IMR-90 (cell line): ENCODE results near the gene ST6GALNAC3. TPM values are rescaled to one million over a fixed set of nuclear protein-coding genes. Genes with fewer than 3 reads are reported as not detected.

Experiments used
- ATAC-seq: fragments of 200-7000 bp; cut with Tn5 transposase; 2 replicates; pipeline ENCODE4 v1.9.1; 2020; ENCODE audit warnings: low read depth, mild to moderate bottlenecking, moderate library complexity
- BruUV-seq: library from RNA; stranded (reverse); fragments of 400-500 nt; replicated peaks from 2 replicates; lab custom pipeline; 2021; lab: Mats Ljungman, UMichigan
- CTCF ChIA-PET: fragments of 300-600 bp; formaldehyde crosslinking; extraction: SDS; loops from one replicate; lab custom pipeline; 2021; ENCODE audit warnings: antibody characterized with exemption; lab: Yijun Ruan, JAX
- POLR2A ChIA-PET: fragments of 300-600 bp; sonication (Branson Sonifier 250); formaldehyde crosslinking; loops from one replicate; lab custom pipeline; 2022; ENCODE audit warnings: antibody characterized with exemption; ENCODE audit not compliant: unreplicated experiment; lab: Charles Lee
- DNase-seq: peaks from one replicate; pipeline ENCODE4 v3.0.0; 2013
- H2AFZ ChIP-seq: replicated peaks from 2 replicates; pipeline ENCODE3; 2013; ENCODE audit warnings: low read length, mild to moderate bottlenecking; ENCODE audit not compliant: poor library complexity
- H2AK5ac ChIP-seq: 2 replicates; pipeline ENCODE4 v1.6.1; 2013; ENCODE audit warnings: low read depth, low read length, inconsistent platforms
- H2AK9ac ChIP-seq: replicated peaks from 2 replicates; pipeline ENCODE3; 2013; ENCODE audit warnings: mild to moderate bottlenecking, low read depth, low read length, moderate library complexity; ENCODE audit not compliant: poor library complexity
- H2BK120ac ChIP-seq: 2 replicates; pipeline ENCODE4 v1.6.1; 2013; ENCODE audit warnings: low read depth, low read length, inconsistent platforms
- H2BK15ac ChIP-seq: 3 replicates; pipeline ENCODE4 v1.6.1; 2013; ENCODE audit warnings: low read depth, low read length, inconsistent platforms
- H2BK20ac ChIP-seq: 2 replicates; pipeline ENCODE4 v1.6.1; 2013; ENCODE audit warnings: low read depth, mild to moderate bottlenecking, inconsistent platforms, low read length, moderate library complexity
- H2BK5ac ChIP-seq: 2 replicates; pipeline ENCODE4 v1.6.1; 2013; ENCODE audit warnings: mild to moderate bottlenecking, low read depth, low read length, inconsistent platforms; ENCODE audit not compliant: poor library complexity, severe bottlenecking
- H3K14ac ChIP-seq: replicated peaks from 2 replicates; pipeline ENCODE4 v1.6.1; 2013; ENCODE audit warnings: low read depth, low read length, inconsistent platforms
- H3K18ac ChIP-seq: 2 replicates; pipeline ENCODE4 v1.6.1; 2013; ENCODE audit warnings: low read depth, low read length, control low read depth
- H3K23ac ChIP-seq: 2 replicates; pipeline ENCODE4 v1.6.1; 2013; ENCODE audit warnings: low read depth, low read length, inconsistent platforms
- H3K27ac ChIP-seq: 2 replicates; pipeline ENCODE4 v1.5.1; 2013; ENCODE audit warnings: mild to moderate bottlenecking, control low read depth, low read length; ENCODE audit not compliant: insufficient read depth
- H3K27me3 ChIP-seq: 2 replicates; pipeline ENCODE4 v1.6.1; 2013; ENCODE audit warnings: low read length; ENCODE audit not compliant: control insufficient read depth, insufficient read depth
- H3K36me3 ChIP-seq: 2 replicates; pipeline ENCODE4 v1.6.1; 2013; ENCODE audit warnings: low read length, mixed read lengths; ENCODE audit not compliant: control insufficient read depth, insufficient read depth
- H3K4ac ChIP-seq: 2 replicates; pipeline ENCODE4 v1.6.1; 2013; ENCODE audit warnings: low read depth, low read length, inconsistent platforms
- H3K4me1 ChIP-seq: 2 replicates; pipeline ENCODE4 v1.6.1; 2013; ENCODE audit warnings: low read length, mixed read lengths; ENCODE audit not compliant: control insufficient read depth, insufficient read depth
- H3K4me2 ChIP-seq: 2 replicates; pipeline ENCODE4 v1.6.1; 2013; ENCODE audit warnings: low read depth, mild to moderate bottlenecking, control low read depth, low read length, moderate library complexity
- H3K4me3 ChIP-seq: 2 replicates; pipeline ENCODE4 v1.5.1; 2013; ENCODE audit warnings: low read depth, mild to moderate bottlenecking, control low read depth, low read length, moderate library complexity; ENCODE audit not compliant: insufficient read depth
- H3K56ac ChIP-seq: 2 replicates; pipeline ENCODE4 v1.6.1; 2013; ENCODE audit warnings: low read length, inconsistent platforms; ENCODE audit not compliant: insufficient read depth; ENCODE audit errors: extremely low read depth
- H3K79me1 ChIP-seq, 2 experiments: 2 replicates each; pipeline ENCODE4 v1.6.1; 2013; ENCODE audit warnings: low read length in 2 of 2, inconsistent platforms in 1 of 2, low read depth in 1 of 2
- H3K9ac ChIP-seq: 2 replicates; pipeline ENCODE4 v1.6.1; 2013; ENCODE audit warnings: low read depth, low read length, control low read depth
- H3K9me1 ChIP-seq: 2 replicates; pipeline ENCODE4 v1.6.1; 2013; ENCODE audit warnings: low read length, inconsistent platforms; ENCODE audit not compliant: insufficient read depth
- H3K9me3 ChIP-seq: 2 replicates; pipeline ENCODE4 v1.6.1; 2013; ENCODE audit warnings: low read length; ENCODE audit not compliant: control insufficient read depth, insufficient read depth
- H4K20me1 ChIP-seq: 2 replicates; pipeline ENCODE4 v1.6.1; 2013; ENCODE audit warnings: low read length, inconsistent platforms; ENCODE audit not compliant: insufficient read depth
- H4K5ac ChIP-seq: 2 replicates; pipeline ENCODE4 v1.6.1; 2013; ENCODE audit warnings: mild to moderate bottlenecking, low read depth, low read length, control low read depth
- H4K8ac ChIP-seq, 2 experiments: 2 replicates each; pipeline ENCODE4 v1.6.1; 2013; ENCODE audit warnings: low read depth in 2 of 2, low read length in 2 of 2, control low read depth in 1 of 2, inconsistent platforms in 1 of 2
- H4K91ac ChIP-seq: 2 replicates; pipeline ENCODE4 v1.6.1; 2013; ENCODE audit warnings: low read depth, low read length, inconsistent platforms; ENCODE audit not compliant: insufficient read depth
- CEBPB ChIP-seq: IDR thresholded peaks from 2 replicates; pipeline ENCODE4 v1.6.1; 2012; ENCODE audit warnings: low read depth, low read length, improper control_type of control experiment
- MAFK ChIP-seq: IDR thresholded peaks from 2 replicates; pipeline ENCODE4 v1.6.1; 2012; ENCODE audit warnings: low read depth, low read length, improper control_type of control experiment
- NFE2L2 ChIP-seq: fragments of 150-350 bp; IDR thresholded peaks from 2 replicates; pipeline ENCODE4 v1.6.1; 2016; ENCODE audit warnings: low read depth, mild to moderate bottlenecking, low read length
- RFX5 ChIP-seq: IDR thresholded peaks from 2 replicates; pipeline ENCODE4 v1.8.0; 2012; ENCODE audit warnings: low read depth, mild to moderate bottlenecking, low read length, moderate library complexity
- WGBS, 2 experiments: methylation state at CpG; one replicate each; pipeline versions ENCODE4 v1.1.5 to v1.1.7; 2013; ENCODE audit warnings: missing lambda C conversion rate in 2 of 2; ENCODE audit not compliant: insufficient read length in 1 of 2; ENCODE audit errors: extremely low coverage in 2 of 2; 5-methylcytosine and 5-hydroxymethylcytosine counted together
- dilution Hi-C: fragments of 300-500 bp; cut with HindIII; formaldehyde crosslinking; loops from one replicate; pipeline ENCODE4 v1.14.3; 2018; ENCODE audit warnings: low sequenced_read_pairs; ENCODE audit not compliant: unreplicated experiment
- in situ Hi-C: fragments of 300-500 bp; cut with MboI; formaldehyde crosslinking; loops from 3 replicates; pipeline ENCODE4 v1.14.3; 2019; ENCODE audit warnings: low sequenced_read_pairs, inconsistent platforms, mixed read lengths
- intact Hi-C: fragments of 100-400 bp; cut with micrococcal nuclease; formaldehyde crosslinking; loops from 2 replicates; pipeline ENCODE4 v1.10.0; 2022
- polyA plus RNA-seq, 3 experiments: library from polyadenylated mRNA; depleted of rRNA; stranded (reverse); fragments of >200 nt; gene quantifications; 2 replicates each; pipeline ENCODE4 v1.2.3, GENCODE V29; 2012; ENCODE audit warnings: low replicate concordance in 1 of 3
- total RNA-seq: library from RNA; depleted of rRNA; stranded (reverse); fragments of >200 nt; gene quantifications from 2 replicates; pipeline ENCODE4 v1.2.3, GENCODE V29; 2012

The ST6GALNAC3 gene
- total and polyA plus RNA-seq, 2 of the 4 experiments (the other 2 are of a cell fraction), result 0.65 to 1.3 TPM

GRCh38 chr1:76031496-76031895 lies 43.0 kb upstream of the ST6GALNAC3 start:
- Histone ChIP-seq H3K9ac (no peak overlapping the region), H3K27me3 (no peaks in the 10 kb centered on the region; the same call in 1 of the 2 replicates), H3K18ac (no peak overlapping the region), H3K9me1 (no peaks in the 10 kb centered on the region), H2AK9ac (no peak overlapping the region), H3K23ac (no peak overlapping the region), H3K56ac (no peak overlapping the region), H4K5ac (no peak overlapping the region), H2BK15ac (no peak overlapping the region), H4K8ac (no peak overlapping the region), H3K27ac (no peak overlapping the region), H3K79me1 (no peaks in the 10 kb centered on the region), H3K4me3 (no peak overlapping the region), H3K4ac (no peak overlapping the region), H2BK5ac (no peak overlapping the region), H2BK120ac (no peak overlapping the region), H3K9me3 (no peaks in the 10 kb centered on the region), H3K4me2 (no peak overlapping the region), H4K20me1 (no peaks in the 10 kb centered on the region), H2BK20ac (no peak overlapping the region), H3K4me1 (no peaks in the 10 kb centered on the region), H3K14ac (no peak overlapping the region), H2AFZ (no peak overlapping the region), H4K91ac (no peak overlapping the region), H2AK5ac (no peak overlapping the region), H3K36me3 (no peaks in the 10 kb centered on the region)
- dilution Hi-C loops (no loop called here), intact Hi-C loops (no loop called here), in situ Hi-C loops (no loop called here)
- ChIA-PET CTCF (no interaction called here), POLR2A (no interaction called here)
- TF ChIP-seq RFX5 (no peak), NFE2L2 (no peak), CEBPB (no peak), MAFK (peak; percentile 48)
- ATAC-seq (no peak), DNase-seq (no peak)
- 20% methylated on average over 1 of the region's 2 CpGs; no CpG with 5 or more reads in 1 of the 2 experiments for WGBS, 2 experiments
- BruUV-seq, result no TSS peak
